NCI-H524 treated with DMSO at 0.1 percent for 48 hours (cell line): ENCODE results near the gene ELANE.
"Not testable (repeated sequence)": the region's sequence is repeated elsewhere in the genome, so short reads cannot be mapped to it uniquely, and the experiment has no call there.

Experiments
- DNase-seq: peaks from one replicate; lab custom pipeline; 2025; lab: John Stamatoyannopoulos, UW

The ELANE gene

DNA sequence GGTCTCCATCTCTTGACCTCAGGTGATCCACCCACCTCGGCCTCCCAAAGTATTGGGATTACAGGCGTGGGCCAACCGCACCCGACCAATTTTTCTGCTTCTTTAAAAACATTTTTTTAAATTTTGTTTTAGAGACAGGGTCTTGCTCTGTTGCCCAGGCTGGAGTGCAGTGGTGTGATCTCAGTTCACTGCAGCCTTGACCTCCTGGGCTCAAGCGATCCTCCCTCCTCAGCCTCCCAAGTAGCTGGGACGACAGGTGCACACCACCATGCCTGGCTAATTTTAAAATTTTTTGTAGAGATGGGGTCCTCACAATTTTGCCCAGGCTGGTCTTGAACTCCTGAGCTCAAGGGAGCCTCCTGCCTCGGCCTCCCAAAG is 9.3 kb upstream of the ELANE start:
- not testable (repeated sequence) for DNase-seq

- DNase-seq: no peak
Observed at GRCh38 chr19:843180-843835, 8.8 kb upstream of the ELANE start.

- no peak for DNase-seq
Observed at GRCh38 chr19:843836-844545, 8.1 kb upstream of the ELANE start.

DNA sequence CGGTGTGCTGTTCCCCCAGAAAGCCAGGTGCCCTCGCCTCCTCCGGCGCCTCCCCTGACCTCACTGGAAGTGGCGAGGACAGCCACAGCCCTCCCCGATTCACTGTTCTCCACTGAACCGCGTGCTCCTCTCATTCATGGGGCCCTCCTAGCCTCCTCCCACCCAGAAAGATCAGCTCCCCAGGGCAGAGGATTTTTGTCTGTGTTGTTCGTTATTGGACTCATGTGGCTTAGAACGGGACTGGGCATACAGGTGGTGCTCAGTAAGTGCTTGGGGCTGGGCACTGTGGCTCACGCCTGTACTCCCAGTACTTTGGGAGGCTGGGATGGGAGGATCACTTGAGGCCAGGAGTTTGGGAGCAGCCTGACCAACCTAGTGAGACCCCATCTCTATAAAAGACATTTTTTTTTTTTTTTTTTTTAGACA is 7.5 kb upstream of the ELANE start:
- no peak for DNase-seq

DNA sequence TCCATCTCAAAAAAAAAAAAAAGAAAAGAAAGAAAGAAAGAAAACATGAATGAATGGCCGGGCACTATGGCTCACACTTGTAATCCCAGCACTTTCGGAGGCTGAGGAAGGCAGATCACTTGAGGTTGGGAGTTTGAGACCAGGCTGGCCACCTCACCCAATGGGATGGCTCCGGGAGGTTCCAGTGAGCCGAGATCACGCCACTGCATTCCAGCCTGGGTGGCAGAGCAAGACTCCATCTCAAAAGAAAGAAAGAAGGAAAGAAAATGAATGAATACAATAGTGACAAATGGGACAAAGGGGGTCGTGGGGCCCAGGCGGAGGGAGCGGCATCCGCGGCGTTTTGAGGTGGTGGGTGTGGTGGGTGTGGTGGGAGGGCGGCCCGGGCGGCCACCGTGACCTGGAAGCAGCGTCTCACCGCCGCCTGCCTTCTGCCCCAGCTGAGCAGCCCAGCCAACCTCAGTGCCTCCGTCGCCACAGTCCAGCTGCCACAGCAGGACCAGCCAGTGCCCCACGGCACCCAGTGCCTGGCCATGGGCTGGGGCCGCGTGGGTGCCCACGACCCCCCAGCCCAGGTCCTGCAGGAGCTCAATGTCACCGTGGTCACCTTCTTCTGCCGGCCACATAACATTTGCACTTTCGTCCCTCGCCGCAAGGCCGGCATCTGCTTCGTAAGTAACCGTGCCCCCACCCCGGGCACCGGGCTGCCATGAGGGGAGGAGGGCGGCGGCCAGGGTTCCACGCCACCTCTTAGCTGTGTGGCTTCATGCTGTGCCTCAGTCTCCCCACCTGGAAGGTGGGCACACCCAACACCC is 6.2 kb upstream of the ELANE start:
- DNase-seq: no peak

GRCh38 chr19:848386-848921 is 3.6 kb upstream of the ELANE start:
- DNase-seq: no peak

DNA sequence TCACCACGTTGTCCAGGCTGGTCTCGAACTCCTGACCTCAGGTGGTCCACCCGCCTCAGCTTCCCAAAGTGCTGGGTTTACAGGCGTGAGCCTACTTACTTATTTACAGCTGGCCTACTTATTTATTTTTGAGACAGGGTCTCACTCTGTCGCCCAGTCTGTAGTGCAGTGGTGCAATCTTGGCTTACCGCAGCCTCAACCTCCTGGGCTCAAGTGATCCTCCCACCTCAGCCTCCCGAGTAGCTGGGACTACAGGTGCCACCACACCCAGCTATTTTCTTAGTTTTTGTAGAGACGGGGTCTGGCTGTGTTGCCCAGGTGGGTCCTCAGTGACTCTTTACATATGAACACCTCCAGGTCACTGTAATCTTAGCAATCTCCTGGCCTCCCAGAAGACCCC is 2.9 kb upstream of the ELANE start:
- not testable (repeated sequence) for DNase-seq

- DNase-seq: no peak
Observed at GRCh38 chr19:850221-850978, 1.7 kb upstream of the ELANE start.

GRCh38 chr19:850979-851335 is 1.1 kb upstream of the ELANE start:
- DNase-seq: no peak

DNA sequence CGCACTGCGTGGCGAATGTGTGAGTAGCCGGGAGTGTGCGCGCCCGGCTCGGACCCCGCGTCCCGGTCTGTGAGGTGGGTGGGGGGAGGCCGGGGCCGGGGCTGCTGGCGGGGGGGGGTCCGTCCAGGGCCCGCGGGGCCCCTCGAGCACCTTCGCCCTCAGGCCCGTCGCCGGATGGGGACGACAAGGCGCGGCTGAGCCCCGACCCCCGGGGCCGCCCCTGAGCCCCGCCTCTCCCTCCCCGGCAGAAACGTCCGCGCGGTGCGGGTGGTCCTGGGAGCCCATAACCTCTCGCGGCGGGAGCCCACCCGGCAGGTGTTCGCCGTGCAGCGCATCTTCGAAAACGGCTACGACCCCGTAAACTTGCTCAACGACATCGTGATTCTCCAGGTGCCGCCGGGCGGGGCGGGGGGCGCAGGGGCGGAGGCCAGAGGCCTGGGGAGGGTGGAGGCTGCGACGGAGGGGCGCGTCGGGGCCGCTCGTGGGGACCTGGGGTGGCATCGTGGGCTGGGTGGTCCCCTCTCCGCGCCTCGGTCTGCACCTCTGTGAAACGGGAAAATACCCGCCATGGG is 997 bp downstream of the ELANE start:
- no peak for DNase-seq

DNA sequence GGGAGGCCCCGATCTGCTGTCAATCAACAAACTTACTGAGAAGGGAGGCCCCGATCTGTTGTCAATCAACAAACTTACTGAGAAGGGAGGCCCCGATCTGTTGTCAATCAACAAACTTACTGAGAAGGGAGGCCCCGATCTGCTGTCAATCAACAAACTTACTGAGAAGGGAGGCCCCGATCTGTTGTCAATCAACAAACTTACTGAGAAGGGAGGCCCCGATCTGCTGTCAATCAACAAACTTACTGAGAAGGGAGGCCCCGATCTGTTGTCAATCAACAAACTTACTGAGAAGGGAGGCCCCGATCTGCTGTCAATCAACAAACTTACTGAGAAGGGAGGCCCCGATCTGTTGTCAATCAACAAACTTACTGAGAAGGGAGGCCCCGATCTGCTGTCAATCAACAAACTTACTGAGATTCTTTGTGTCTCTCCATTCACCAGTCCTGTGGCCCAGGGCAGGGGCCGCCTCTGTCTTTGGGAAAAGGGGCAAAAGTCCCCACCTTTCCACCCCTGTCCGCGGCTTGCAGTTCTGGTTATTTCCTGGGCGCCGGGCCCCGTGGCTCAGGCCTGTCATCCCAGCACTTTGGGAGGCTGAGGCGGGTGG is 1.6 kb downstream of the ELANE start:
- not testable (repeated sequence) for DNase-seq

DNA sequence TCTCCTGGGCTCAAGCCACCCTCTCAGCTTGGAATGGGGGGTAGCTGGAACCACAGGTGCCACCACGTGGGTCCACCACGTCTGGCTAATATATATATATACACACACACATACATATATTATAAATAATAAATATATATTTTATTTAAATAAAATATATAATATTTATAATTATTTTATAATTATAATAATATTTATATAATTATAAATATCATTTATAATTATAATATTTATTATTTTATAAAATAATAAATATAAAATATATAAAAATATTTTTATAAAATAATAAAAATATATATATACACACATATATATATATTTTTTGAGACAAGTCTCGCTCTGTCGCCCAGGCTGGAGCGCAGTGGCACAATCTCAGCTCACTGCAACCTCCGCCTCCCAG is 2.4 kb downstream of the ELANE start:
- DNase-seq: no peak

- DNase-seq: no peak
Observed at GRCh38 chr19:855142-855541, 3.0 kb downstream of the ELANE start.

DNA sequence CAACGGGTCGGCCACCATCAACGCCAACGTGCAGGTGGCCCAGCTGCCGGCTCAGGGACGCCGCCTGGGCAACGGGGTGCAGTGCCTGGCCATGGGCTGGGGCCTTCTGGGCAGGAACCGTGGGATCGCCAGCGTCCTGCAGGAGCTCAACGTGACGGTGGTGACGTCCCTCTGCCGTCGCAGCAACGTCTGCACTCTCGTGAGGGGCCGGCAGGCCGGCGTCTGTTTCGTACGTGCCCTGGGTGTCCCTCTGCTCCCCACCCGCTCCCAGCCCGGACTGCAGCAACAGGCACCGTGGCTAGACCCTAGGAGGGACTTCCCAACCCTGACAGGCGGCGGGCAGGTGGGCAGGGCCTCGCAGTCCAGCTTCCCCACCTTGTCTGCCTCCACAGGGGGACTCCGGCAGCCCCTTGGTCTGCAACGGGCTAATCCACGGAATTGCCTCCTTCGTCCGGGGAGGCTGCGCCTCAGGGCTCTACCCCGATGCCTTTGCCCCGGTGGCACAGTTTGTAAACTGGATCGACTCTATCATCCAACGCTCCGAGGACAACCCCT is 3.5 kb downstream of the ELANE start:
- DNase-seq: no peak

- no peak for DNase-seq
Observed at GRCh38 chr19:858284-858683, 6.2 kb downstream of the ELANE start.

GRCh38 chr19:858868-859843 is 7.1 kb downstream of the ELANE start, which contains the start of gene CFD:
Gene CFD, plus strand, starts transcription at chr19:859664. Its CDS starts 26 bp downstream, at chr19:859690.
- DNase-seq: no peak

- DNase-seq: no peak
Observed at GRCh38 chr19:861141-861755, 9.1 kb downstream of the ELANE start.

- no peak for DNase-seq
Observed at GRCh38 chr19:861756-862580, 9.9 kb downstream of the ELANE start.
